H1 (cell line): ENCODE data around the gene MORN5. TPM values are rescaled to one million over a fixed set of nuclear protein-coding genes. Genes with fewer than 3 reads are reported as not detected.

Experiments
- CTCF ChIA-PET: fragments of 300-600 bp; sonication (Branson Sonifier 250); formaldehyde crosslinking; loops from one replicate; lab custom pipeline; 2021; ENCODE audit not compliant: partially characterized antibody; lab: Charles Lee
- POLR2A ChIA-PET: fragments of 300-600 bp; sonication (Branson Sonifier 250); formaldehyde crosslinking; loops from one replicate; lab custom pipeline; 2021; ENCODE audit warnings: inconsistent platforms; ENCODE audit not compliant: partially characterized antibody; lab: Charles Lee
- DNase-seq, 2 experiments: peaks; one replicate each; pipeline versions ENCODE4 v3.0.0 to v3.0.0-alpha.2; 2010 to 2022; ENCODE audit warnings: low spot score in 2 of 2, low read depth in 1 of 2, mixed read lengths in 1 of 2
- FAIRE-seq: peaks from 2 replicates; lab custom pipeline; 2011; peaks lifted over from hg19 to GRCh38; lab: Jason Lieb, UNC
- H2AFZ ChIP-seq: 2 replicates; pipeline ENCODE4 v1.8.1; 2012; ENCODE audit warnings: low read length, inconsistent platforms
- H2AK5ac ChIP-seq: 2 replicates; pipeline ENCODE4 v1.6.1; 2013; ENCODE audit warnings: low read depth, low read length
- H2BK120ac ChIP-seq: replicated peaks from 2 replicates; pipeline ENCODE3; 2013; ENCODE audit warnings: low read depth, low read length, inconsistent platforms
- H2BK12ac ChIP-seq: 2 replicates; pipeline ENCODE4 v1.6.1; 2013; ENCODE audit warnings: low read depth, low read length
- H2BK15ac ChIP-seq: 2 replicates; pipeline ENCODE4 v1.6.1; 2013; ENCODE audit warnings: low read length
- H2BK20ac ChIP-seq: 2 replicates; pipeline ENCODE4 v1.6.1; 2013; ENCODE audit warnings: low read length
- H2BK5ac ChIP-seq: 2 replicates; pipeline ENCODE4 v1.6.1; 2013; ENCODE audit warnings: low read depth, low read length
- H3K14ac ChIP-seq: 2 replicates; pipeline ENCODE4 v1.6.1; 2013; ENCODE audit warnings: inconsistent platforms; ENCODE audit not compliant: insufficient read length
- H3K18ac ChIP-seq: 2 replicates; pipeline ENCODE4 v1.6.1; 2013; ENCODE audit warnings: low read length; ENCODE audit errors: extremely low read depth
- H3K23ac ChIP-seq: 2 replicates; pipeline ENCODE4 v1.6.1; 2013; ENCODE audit warnings: inconsistent platforms; ENCODE audit not compliant: insufficient read length
- H3K23me2 ChIP-seq: 2 replicates; pipeline ENCODE4 v1.6.1; 2013; ENCODE audit warnings: low read depth, low read length
- H3K27ac ChIP-seq: 2 replicates; pipeline ENCODE4 v1.6.1; 2011; ENCODE audit warnings: low read depth, low read length, inconsistent platforms
- H3K27me3 ChIP-seq, 4 experiments: replicated peaks in 1 of 4; 1 replicate in 1 of 4; 2 replicates in 3 of 4; pipeline versions ENCODE4 v1.6.1 to v1.8.1; 2011 to 2013; ENCODE audit warnings: low read length in 3 of 4, mild to moderate bottlenecking in 3 of 4, inconsistent platforms in 2 of 4, mixed read lengths in 2 of 4, moderate library complexity in 1 of 4; ENCODE audit not compliant: control insufficient read depth in 3 of 4, insufficient read depth in 3 of 4; ENCODE audit errors: extremely low read depth in 1 of 4
- H3K36me3 ChIP-seq, 4 experiments: 2 replicates each; pipeline versions ENCODE4 v1.6.1 to v1.8.1; 2011 to 2013; ENCODE audit warnings: mild to moderate bottlenecking in 4 of 4, low read length in 3 of 4, moderate library complexity in 2 of 4, control low read depth in 1 of 4, inconsistent platforms in 1 of 4; ENCODE audit not compliant: insufficient read depth in 4 of 4, control insufficient read depth in 2 of 4
- H3K4ac ChIP-seq: replicated peaks from 2 replicates; pipeline ENCODE3; 2013; ENCODE audit warnings: low read length, low read depth, mixed read lengths, inconsistent platforms; ENCODE audit not compliant: insufficient read length
- H3K4me1 ChIP-seq, 4 experiments: replicated peaks in 1 of 4; 1 replicate in 1 of 4; 2 replicates in 3 of 4; pipeline versions ENCODE4 v1.6.1 to v1.8.1; 2011 to 2013; ENCODE audit warnings: low read length in 3 of 4, inconsistent platforms in 2 of 4, mixed read lengths in 1 of 4; ENCODE audit not compliant: insufficient read depth in 4 of 4, control insufficient read depth in 3 of 4
- H3K4me2 ChIP-seq, 2 experiments: 2 replicates each; pipeline versions ENCODE4 v1.6.1 to v1.8.1; 2011 to 2013; ENCODE audit warnings: low read depth in 2 of 2, low read length in 2 of 2, control low read depth in 1 of 2, inconsistent platforms in 1 of 2, mild to moderate bottlenecking in 1 of 2; ENCODE audit not compliant: insufficient read depth in 1 of 2
- H3K4me3 ChIP-seq, 4 experiments: fragments of 200-600, 300-600 bp in 1 of 4; sonication (generic), shearing (Covaris generic), sonication (Bioruptor Twin) in 1 of 4; 2 replicates each; pipeline versions ENCODE4 v1.5.1 to v1.8.1; 2011 to 2016; ENCODE audit warnings: low read length in 4 of 4, low read depth in 3 of 4, control low read depth in 2 of 4, inconsistent platforms in 2 of 4, mild to moderate bottlenecking in 2 of 4, mixed read lengths in 1 of 4, moderate library complexity in 1 of 4; ENCODE audit not compliant: insufficient read depth in 2 of 4; ENCODE audit errors: extremely low read depth in 1 of 4
- H3K56ac ChIP-seq: replicated peaks from 2 replicates; pipeline ENCODE3; 2013; ENCODE audit warnings: low read depth, mild to moderate bottlenecking, mixed read lengths, low read length, inconsistent platforms; ENCODE audit not compliant: insufficient read length
- H3K79me1 ChIP-seq: 2 replicates; pipeline ENCODE4 v1.6.1; 2013; ENCODE audit warnings: low read depth, low read length, control low read depth
- H3K79me2 ChIP-seq, 2 experiments: 2 replicates each; pipeline versions ENCODE4 v1.6.1 to v1.8.1; 2012 to 2013; ENCODE audit warnings: low read length in 2 of 2, mild to moderate bottlenecking in 2 of 2, inconsistent platforms in 1 of 2; ENCODE audit not compliant: insufficient read depth in 2 of 2, control insufficient read depth in 1 of 2
- H3K9ac ChIP-seq, 4 experiments: replicated peaks in 1 of 4; 1 replicate in 1 of 4; 2 replicates in 3 of 4; pipeline versions ENCODE4 v1.6.1 to v1.8.1; 2011 to 2013; ENCODE audit warnings: low read depth in 3 of 4, low read length in 3 of 4, control low read depth in 2 of 4, mild to moderate bottlenecking in 2 of 4, moderate library complexity in 2 of 4, inconsistent platforms in 1 of 4; ENCODE audit errors: extremely low read depth in 1 of 4
- H3K9me3 ChIP-seq, 2 experiments: 2 replicates each; pipeline versions ENCODE4 v1.6.1 to v1.8.1; 2012 to 2013; ENCODE audit warnings: mild to moderate bottlenecking in 2 of 2, moderate library complexity in 2 of 2, control low read depth in 1 of 2, inconsistent platforms in 1 of 2, low read depth in 1 of 2, low read length in 1 of 2, mixed read lengths in 1 of 2; ENCODE audit not compliant: insufficient read depth in 2 of 2
- H4K20me1 ChIP-seq, 2 experiments: replicated peaks in 1 of 2; 2 replicates each; pipeline versions ENCODE3 to v1.8.1; 2011 to 2013; ENCODE audit warnings: inconsistent platforms in 2 of 2, low read length in 2 of 2, mild to moderate bottlenecking in 1 of 2; ENCODE audit not compliant: insufficient read depth in 2 of 2, control insufficient read depth in 1 of 2
- H4K5ac ChIP-seq: 2 replicates; pipeline ENCODE4 v1.6.1; 2013; ENCODE audit warnings: low read length, low read depth, mixed read lengths, inconsistent platforms; ENCODE audit not compliant: insufficient read length
- H4K8ac ChIP-seq: 2 replicates; pipeline ENCODE4 v1.8.0; 2013; ENCODE audit warnings: mild to moderate bottlenecking, moderate library complexity, low read length, inconsistent platforms; ENCODE audit not compliant: insufficient read depth; ENCODE audit errors: extremely low read depth
- H4K91ac ChIP-seq: replicated peaks from 2 replicates; pipeline ENCODE3; 2013; ENCODE audit warnings: low read length, mixed read lengths, inconsistent platforms; ENCODE audit not compliant: insufficient read length
- BACH1 ChIP-seq: IDR thresholded peaks from 2 replicates; pipeline ENCODE4 v1.6.1; 2012; ENCODE audit warnings: low read length, improper control_type of control experiment
- CBX5 ChIP-seq: fragments of 300-800, 300-1000 bp; sonication (generic); IDR thresholded peaks from 2 replicates; pipeline ENCODE4 v1.7.1; 2016; ENCODE audit warnings: antibody characterized with exemption, low read length, low read depth
- EGR1 ChIP-seq: IDR thresholded peaks from 2 replicates; pipeline ENCODE4 v1.6.1; 2011; ENCODE audit warnings: low read depth, low read length, borderline replicate concordance
- GTF2F1 ChIP-seq: IDR thresholded peaks from 2 replicates; pipeline ENCODE4 v1.6.1; 2012; ENCODE audit warnings: low read depth, low read length, improper control_type of control experiment, borderline replicate concordance
- JUND ChIP-seq: IDR thresholded peaks from 2 replicates; pipeline ENCODE4 v1.6.1; 2011; ENCODE audit warnings: mild to moderate bottlenecking, improper control_type of control experiment, low read length
- NANOG ChIP-seq: IDR thresholded peaks from 2 replicates; pipeline ENCODE4 v1.6.1; 2011; ENCODE audit warnings: low read length, low read depth, mild to moderate bottlenecking, inconsistent platforms; ENCODE audit not compliant: insufficient read depth, poor library complexity, severe bottlenecking
- PHF8 ChIP-seq: fragments of 200-600 bp; sonication (generic); conservative IDR thresholded peaks from 2 replicates; pipeline ENCODE4 v1.7.1; 2012; ENCODE audit warnings: low read depth, mild to moderate bottlenecking, inconsistent platforms, low read length, moderate library complexity
- POU5F1 ChIP-seq: IDR thresholded peaks from 2 replicates; pipeline ENCODE4 v1.6.1; 2011; ENCODE audit warnings: low read depth, mild to moderate bottlenecking, low read length, moderate library complexity
- RNF2 ChIP-seq: fragments of 200-900, 300-1000 bp; sonication (generic); IDR thresholded peaks from 2 replicates; pipeline ENCODE4 v1.7.1; 2016; ENCODE audit warnings: borderline replicate concordance, low read depth, mild to moderate bottlenecking, antibody characterized with exemption, low read length; ENCODE audit not compliant: poor library complexity, severe bottlenecking; ENCODE audit errors: missing control alignments
- SP4 ChIP-seq: IDR thresholded peaks from 2 replicates; pipeline ENCODE4 v1.6.1; 2012; ENCODE audit warnings: low read length, inconsistent platforms
- SRF ChIP-seq: IDR thresholded peaks from 2 replicates; pipeline ENCODE4 v1.6.1; 2011; ENCODE audit warnings: mild to moderate bottlenecking, low read depth, low read length, moderate library complexity
- TCF12 ChIP-seq: IDR thresholded peaks from 2 replicates; pipeline ENCODE4 v1.6.1; 2011; ENCODE audit warnings: low read depth, mild to moderate bottlenecking, low read length
- TEAD4 ChIP-seq: IDR thresholded peaks from 2 replicates; pipeline ENCODE4 v1.6.1; 2012; ENCODE audit warnings: low read depth, low read length, inconsistent platforms, mixed read lengths
- ZNF274 ChIP-seq: IDR thresholded peaks from 2 replicates; pipeline ENCODE4 v1.7.0; 2012; ENCODE audit warnings: low read length, borderline replicate concordance; ENCODE audit errors: extremely low read depth
- WGBS, 2 experiments: shearing (Covaris generic) in 1 of 2; methylation state at CpG; one replicate each; pipeline versions ENCODE4 v1.1.6 to v1.1.7; 2013 to 2015; ENCODE audit warnings: low lambda C conversion rate in 2 of 2, mixed read lengths in 2 of 2, inconsistent platforms in 1 of 2, low coverage in 1 of 2, missing lambda C conversion rate in 1 of 2; ENCODE audit not compliant: insufficient replicate concordance in 2 of 2, insufficient coverage in 1 of 2, insufficient read length in 1 of 2; ENCODE audit errors: extremely low coverage in 1 of 2, missing lambda C conversion rate in 1 of 2; 5-methylcytosine and 5-hydroxymethylcytosine counted together
- polyA plus RNA-seq, 7 experiments: library from polyadenylated mRNA; depleted of rRNA in 3 of 7; stranded (reverse) in 5 of 7; unstranded in 2 of 7; fragments of >200 nt in 5 of 7; fragments of 200-250 nt in 2 of 7; gene quantifications; 1 replicate in 5 of 7; 2 replicates in 1 of 7; 4 replicates in 1 of 7; pipeline versions ENCODE4 v1.2.1 to v1.2.3, GENCODE V29; 2011 to 2013; ENCODE audit warnings: missing spikeins in 2 of 7, mixed read lengths in 2 of 7
- total RNA-seq: library from RNA; stranded (reverse); fragmentation: NEBNext Ultra II Directional; extraction: Animal tissue kit (Norgen Biotek cat#: 25700); gene quantifications from 2 replicates; pipeline ENCODE4 v1.2.1, GENCODE V29; 2021

The MORN5 gene
- total and polyA plus RNA-seq, 2 of the 8 experiments (the other 6 are each of a cell fraction or from before 2014, with no cell fraction given): not detected

DNA sequence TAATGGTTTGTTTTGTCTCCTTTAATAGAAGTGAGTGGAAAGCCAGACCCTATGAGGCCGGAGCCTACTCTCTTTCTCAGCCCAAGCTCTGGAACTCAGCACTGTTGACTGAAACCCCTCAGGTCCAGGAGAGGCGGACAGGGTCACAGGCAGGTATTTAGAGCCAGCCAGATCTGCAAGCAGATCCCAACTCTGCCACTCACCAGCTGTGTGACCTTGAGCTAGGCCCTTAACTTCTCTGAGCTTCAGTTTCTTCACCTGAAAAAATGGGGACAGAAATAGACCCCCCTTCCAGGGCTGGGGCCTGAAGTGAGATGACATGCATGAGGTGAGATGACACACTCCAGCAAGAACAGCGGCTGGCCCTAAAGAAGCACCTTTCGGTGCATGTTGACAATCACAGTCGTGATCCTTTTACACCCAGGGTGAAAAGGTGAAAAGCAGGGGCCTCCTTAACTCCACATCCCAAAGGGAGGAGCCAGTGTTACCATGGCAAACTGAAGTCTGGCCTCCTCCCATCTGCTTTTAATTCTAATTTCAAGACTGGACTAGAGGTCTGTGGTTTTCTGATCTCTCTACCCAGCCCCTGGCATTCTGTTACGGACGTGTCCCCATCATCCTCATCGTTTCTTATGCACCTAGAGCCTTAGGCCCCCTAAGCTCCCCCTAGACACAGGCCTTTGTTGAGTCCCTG lies 27.2 kb downstream of the MORN5 start:
- H4K8ac ChIP-seq: no peak overlapping the region
- H3K27ac ChIP-seq: no peak overlapping the region
- H3K36me3 ChIP-seq: no peaks in the 10 kb centered on the region
- no peaks in the 10 kb centered on the region; a peak in 1 of 7 replicates for H3K4me1 ChIP-seq
- ChIA-PET CTCF (interaction anchor here (0.6 to 2.7 kb wide), 21 partner anchors 11 to 163 kb away, joined by 3 to 12 read pairs (median 4); no protein-coding TSS in a partner anchor), POLR2A (interaction anchor here (1.0 kb wide), 1 partner anchor 9 kb away, joined by 3 read pairs; no protein-coding TSS in a partner anchor)
- no peaks in the 10 kb centered on the region for H3K9me3 ChIP-seq
- no peak overlapping the region for H3K18ac ChIP-seq
- no peak overlapping the region for H4K91ac ChIP-seq
- no peak overlapping the region for H2BK120ac ChIP-seq
- H2BK5ac ChIP-seq: no peak overlapping the region
- H2BK12ac ChIP-seq: no peak overlapping the region
- H3K79me1 ChIP-seq: no peaks in the 10 kb centered on the region
- H2BK20ac ChIP-seq: no peak overlapping the region
- H3K4me2 ChIP-seq: no peak overlapping the region
- no peak overlapping the region for H4K5ac ChIP-seq
- H2AFZ ChIP-seq: no peak overlapping the region
- FAIRE-seq: no peak
- no peak overlapping the region for H2BK15ac ChIP-seq
- H3K27me3 ChIP-seq: no peaks in the 10 kb centered on the region; a peak in 1 of 7 replicates
- H2AK5ac ChIP-seq: no peak overlapping the region
- no peaks in the 10 kb centered on the region for H4K20me1 ChIP-seq
- no peak overlapping the region for H3K14ac ChIP-seq
- H3K79me2 ChIP-seq: no peaks in the 10 kb centered on the region
- H3K4me3 ChIP-seq: no peak overlapping the region
- no peaks in the 10 kb centered on the region for H3K23me2 ChIP-seq
- WGBS, 2 experiments: 96% methylated on average over 8 of the region's 8 CpGs; no CpG with 5 or more reads in 1 of the 2 experiments
- no peak for DNase-seq
- H3K4ac ChIP-seq: no peak overlapping the region
- H3K56ac ChIP-seq: no peak overlapping the region
- no peak overlapping the region for H3K9ac ChIP-seq
- no peak overlapping the region for H3K23ac ChIP-seq
- TF ChIP-seq GTF2F1 (no peak), TEAD4 (no peak), RNF2 (no peak), BACH1 (no peak), SP4 (no peak), SRF (no peak), NANOG (no peak), TCF12 (no peak), JUND (no peak), PHF8 (no peak), CBX5 (no peak), EGR1 (no peak), POU5F1 (no peak), ZNF274 (no peak)
